ENCODE measurements around the gene GRIN3B.

Gene GRIN3B

GRCh38 chr19:991174-991931, 8.9 kb upstream of the GRIN3B start:
- DNase-seq (ENCODE audit: low read depth, low spot score), result peak; percentile 41

GRCh38 chr19:991932-992669, 8.1 kb upstream of the GRIN3B start:
- no peak for DNase-seq (ENCODE audit: low read depth, low spot score)

- DNase-seq (ENCODE audit: low read depth, low spot score), result no peak
Observed at GRCh38 chr19:992670-993055, 7.6 kb upstream of the GRIN3B start.

GRCh38 chr19:993361-993830, 6.8 kb upstream of the GRIN3B start:
- DNase-seq (ENCODE audit: low read depth, low spot score), result no peak

- DNase-seq (ENCODE audit: low read depth, low spot score), result no peak
Observed at GRCh38 chr19:993831-994393, 6.3 kb upstream of the GRIN3B start.

DNA sequence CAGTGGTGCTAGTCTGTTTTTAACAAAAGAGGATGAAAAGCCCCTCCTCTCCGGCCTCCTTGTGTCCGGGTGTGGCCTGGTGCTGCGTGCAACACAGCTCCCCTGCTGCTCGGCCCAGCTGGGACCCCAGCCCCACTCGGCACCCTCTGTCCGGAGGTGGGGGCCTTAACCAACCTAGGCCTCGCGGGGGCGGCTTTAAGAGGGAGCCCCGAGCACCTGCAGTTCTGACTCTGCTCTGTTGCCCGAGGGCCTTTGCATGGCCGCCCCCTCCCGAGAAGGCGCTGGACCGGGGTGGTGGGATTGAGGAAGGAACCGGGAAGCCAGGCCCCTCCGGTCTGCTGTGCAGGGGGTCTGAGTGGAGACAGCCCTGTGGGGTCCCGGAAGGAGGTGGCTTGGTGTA, 5.7 kb upstream of the GRIN3B start:
- no peak for DNase-seq (ENCODE audit: low read depth, low spot score)

GRCh38 chr19:995051-995827, 5.0 kb upstream of the GRIN3B start:
- DNase-seq (ENCODE audit: low read depth, low spot score), result no peak

GRCh38 chr19:996051-996838, 4.0 kb upstream of the GRIN3B start:
- DNase-seq (ENCODE audit: low read depth, low spot score), result peak; percentile 24

DNA sequence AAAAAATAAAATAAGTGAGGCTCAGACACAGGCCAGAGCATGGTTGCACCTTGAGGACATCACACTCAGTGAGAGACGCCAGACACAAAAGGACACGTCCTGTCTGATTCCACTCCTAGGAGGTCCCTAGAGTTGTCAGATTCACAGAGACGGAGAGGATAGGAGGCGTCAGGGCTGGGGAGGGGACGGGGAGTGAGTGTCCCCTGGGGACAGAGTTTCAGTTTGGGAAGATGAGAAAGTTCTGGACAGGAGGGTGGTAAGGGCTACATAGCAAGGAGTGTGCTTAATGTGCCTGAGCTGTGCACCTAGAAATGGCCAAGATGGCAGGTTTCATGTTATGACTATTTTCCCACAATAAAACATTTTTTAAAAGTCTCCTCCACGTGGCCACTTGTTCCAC, 2.2 kb upstream of the GRIN3B start:
- DNase-seq (ENCODE audit: low read depth, low spot score), result no peak

GRCh38 chr19:999379-999719, 870 bp upstream of the GRIN3B start:
- no peak for DNase-seq (ENCODE audit: low read depth, low spot score)

GRCh38 chr19:1000591-1001537, 645 bp downstream of the GRIN3B start:
- no peak for DNase-seq (ENCODE audit: low read depth, low spot score)

GRCh38 chr19:1001538-1002166, 1.4 kb downstream of the GRIN3B start:
- peak; percentile 36 for DNase-seq (ENCODE audit: low read depth, low spot score)

DNA sequence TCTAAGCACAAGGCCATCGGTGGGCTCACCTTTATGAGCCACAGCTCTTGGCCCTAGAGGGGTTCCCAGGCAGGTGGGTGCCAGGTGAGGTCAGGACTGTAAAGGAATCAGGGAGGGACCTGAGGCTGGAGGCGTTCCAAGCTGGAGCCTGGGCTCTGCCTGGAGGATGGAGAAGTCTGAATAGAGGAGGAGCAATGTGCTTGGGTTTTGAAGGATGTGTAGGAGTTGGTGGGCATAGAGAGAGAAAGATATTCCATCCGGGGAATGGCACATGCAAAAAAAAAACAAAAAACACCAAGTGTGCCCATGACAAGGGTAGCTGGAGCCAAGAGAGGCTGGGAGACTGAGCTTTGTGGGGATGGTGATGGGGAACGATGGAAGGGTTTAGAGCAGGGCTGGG, 2.4 kb downstream of the GRIN3B start:
- no peak for DNase-seq (ENCODE audit: low read depth, low spot score)

- DNase-seq (ENCODE audit: low read depth, low spot score), result no peak
Observed at GRCh38 chr19:1003283-1003682, 3.1 kb downstream of the GRIN3B start.

- DNase-seq (ENCODE audit: low read depth, low spot score), result no peak
Observed at GRCh38 chr19:1004204-1004802, 4.1 kb downstream of the GRIN3B start.

DNA sequence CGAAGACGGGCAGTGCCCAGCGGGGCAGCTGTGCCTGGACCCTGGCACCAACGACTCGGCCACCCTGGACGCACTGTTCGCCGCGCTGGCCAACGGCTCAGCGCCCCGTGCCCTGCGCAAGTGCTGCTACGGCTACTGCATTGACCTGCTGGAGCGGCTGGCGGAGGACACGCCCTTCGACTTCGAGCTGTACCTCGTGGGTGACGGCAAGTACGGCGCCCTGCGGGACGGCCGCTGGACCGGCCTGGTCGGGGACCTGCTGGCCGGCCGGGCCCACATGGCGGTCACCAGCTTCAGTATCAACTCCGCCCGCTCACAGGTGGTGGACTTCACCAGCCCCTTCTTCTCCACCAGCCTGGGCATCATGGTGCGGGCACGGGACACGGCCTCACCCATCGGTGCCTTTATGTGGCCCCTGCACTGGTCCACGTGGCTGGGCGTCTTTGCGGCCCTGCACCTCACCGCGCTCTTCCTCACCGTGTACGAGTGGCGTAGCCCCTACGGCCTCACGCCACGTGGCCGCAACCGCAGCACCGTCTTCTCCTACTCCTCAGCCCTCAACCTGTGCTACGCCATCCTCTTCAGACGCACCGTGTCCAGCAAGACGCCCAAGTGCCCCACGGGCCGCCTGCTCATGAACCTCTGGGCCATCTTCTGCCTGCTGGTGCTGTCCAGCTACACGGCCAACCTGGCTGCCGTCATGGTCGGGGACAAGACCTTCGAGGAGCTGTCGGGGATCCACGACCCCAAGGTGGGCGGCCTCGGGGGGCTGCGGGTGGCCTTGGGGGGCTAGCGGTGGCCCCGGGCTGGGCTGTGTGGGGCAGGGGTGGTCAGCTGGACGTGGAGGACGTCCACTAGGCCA, 4.8 kb downstream of the GRIN3B start:
- no peak for DNase-seq (ENCODE audit: low read depth, low spot score)

GRCh38 chr19:1006711-1007398, 6.6 kb downstream of the GRIN3B start:
- DNase-seq (ENCODE audit: low read depth, low spot score), result no peak

Measured in activated naive CD8-positive, alpha-beta T cell treated with anti-CD3 and anti-CD28 coated beads, Interleukin-2, amount 50 U/mL, for 16 hours (primary cell).